Measurements from ENCODE around the gene BRINP3. TPM values are rescaled to one million over a fixed set of nuclear protein-coding genes. Genes with fewer than 3 reads are reported as not detected.
A peak's percentile ranks its signal among the peaks of the same experiment; 100 is the strongest.

Gene BRINP3
- total RNA-seq, 1 donor from 2014 or later = not detected

GRCh38 chr1:190140644-190141043 is 337.0 kb downstream of the BRINP3 start:
- no peaks in the 10 kb centered on the region for H4K20me1 ChIP-seq (ENCODE audit: insufficient read depth, low read length)
- no peak overlapping the region for H3K9ac ChIP-seq (ENCODE audit: low read length)
- H3K27me3 Mint-ChIP-seq (ENCODE audit: low read depth, unreplicated experiment) = no peaks in the 10 kb centered on the region
- H3K4me2 ChIP-seq (ENCODE audit: low read length) = no peak overlapping the region
- no peaks in the 10 kb centered on the region for H3K36me3 Mint-ChIP-seq (ENCODE audit: low read depth, unreplicated experiment)
- no peaks in the 10 kb centered on the region for H3K4me1 Mint-ChIP-seq (ENCODE audit: low read depth, unreplicated experiment)
- H3K9me3 ChIP-seq (ENCODE audit: insufficient read depth, low read depth, low read length) = no peaks in the 10 kb centered on the region
- H2AFZ ChIP-seq (ENCODE audit: low read depth, low read length) = no peak overlapping the region
- H3K27ac Mint-ChIP-seq (ENCODE audit: unreplicated experiment) = no peak overlapping the region
- H3K4me1 ChIP-seq (ENCODE audit: insufficient read depth, low read length) = no peaks in the 10 kb centered on the region
- H3K36me3 ChIP-seq (ENCODE audit: insufficient read depth, low read length) = no peaks in the 10 kb centered on the region
- no peaks in the 10 kb centered on the region for H3K9me3 Mint-ChIP-seq (ENCODE audit: unreplicated experiment)
- no peak for FAIRE-seq
- no peak overlapping the region for H3K4me3 ChIP-seq (ENCODE audit: insufficient read depth, low read depth, low read length)
- H3K27ac ChIP-seq (ENCODE audit: low read depth, low read length) = no peak overlapping the region
- no peaks in the 10 kb centered on the region for H3K27me3 ChIP-seq (ENCODE audit: insufficient read depth, low read length)
- no peak for DNase-seq (ENCODE audit: low read depth)
- TF ChIP-seq CTCF (IDR thresholded peaks at IDR 0.05; ENCODE audit: insufficient read depth, low read depth, low read length) (no peak), EZH2 (IDR thresholded peaks at IDR 0.05; ENCODE audit: insufficient read depth, low read length) (no peak)
- no peak overlapping the region for H3K4me3 Mint-ChIP-seq (ENCODE audit: unreplicated experiment)
- H3K79me2 ChIP-seq (ENCODE audit: insufficient read depth, low read length) = no peaks in the 10 kb centered on the region

GRCh38 chr1:190138702-190139101 is 339.0 kb downstream of the BRINP3 start:
- Mint-ChIP-seq H3K36me3 (ENCODE audit: low read depth, unreplicated experiment) (no peaks in the 10 kb centered on the region), H3K4me1 (ENCODE audit: low read depth, unreplicated experiment) (no peaks in the 10 kb centered on the region), H3K4me3 (ENCODE audit: unreplicated experiment) (no peak overlapping the region), H3K27ac (ENCODE audit: unreplicated experiment) (no peak overlapping the region), H3K27me3 (ENCODE audit: low read depth, unreplicated experiment) (no peaks in the 10 kb centered on the region), H3K9me3 (ENCODE audit: unreplicated experiment) (no peaks in the 10 kb centered on the region)
- H3K4me2 ChIP-seq (ENCODE audit: low read length) = no peak overlapping the region
- no peaks in the 10 kb centered on the region for H3K9me3 ChIP-seq (ENCODE audit: insufficient read depth, low read depth, low read length)
- H3K4me1 ChIP-seq (ENCODE audit: insufficient read depth, low read length) = no peaks in the 10 kb centered on the region
- H3K79me2 ChIP-seq (ENCODE audit: insufficient read depth, low read length) = no peaks in the 10 kb centered on the region
- no peaks in the 10 kb centered on the region for H3K27me3 ChIP-seq (ENCODE audit: insufficient read depth, low read length)
- H3K27ac ChIP-seq (ENCODE audit: low read depth, low read length) = no peak overlapping the region
- DNase-seq (ENCODE audit: low read depth) (no peak), FAIRE-seq (no peak)
- no peak overlapping the region for H3K9ac ChIP-seq (ENCODE audit: low read length)
- no peaks in the 10 kb centered on the region for H3K36me3 ChIP-seq (ENCODE audit: insufficient read depth, low read length)
- TF ChIP-seq CTCF (IDR thresholded peaks at IDR 0.05; ENCODE audit: insufficient read depth, low read depth, low read length) (no peak), EZH2 (IDR thresholded peaks at IDR 0.05; ENCODE audit: insufficient read depth, low read length) (no peak)
- H2AFZ ChIP-seq (ENCODE audit: low read depth, low read length) = no peak overlapping the region
- no peak overlapping the region for H3K4me3 ChIP-seq (ENCODE audit: insufficient read depth, low read depth, low read length)
- no peaks in the 10 kb centered on the region for H4K20me1 ChIP-seq (ENCODE audit: insufficient read depth, low read length)

DNA sequence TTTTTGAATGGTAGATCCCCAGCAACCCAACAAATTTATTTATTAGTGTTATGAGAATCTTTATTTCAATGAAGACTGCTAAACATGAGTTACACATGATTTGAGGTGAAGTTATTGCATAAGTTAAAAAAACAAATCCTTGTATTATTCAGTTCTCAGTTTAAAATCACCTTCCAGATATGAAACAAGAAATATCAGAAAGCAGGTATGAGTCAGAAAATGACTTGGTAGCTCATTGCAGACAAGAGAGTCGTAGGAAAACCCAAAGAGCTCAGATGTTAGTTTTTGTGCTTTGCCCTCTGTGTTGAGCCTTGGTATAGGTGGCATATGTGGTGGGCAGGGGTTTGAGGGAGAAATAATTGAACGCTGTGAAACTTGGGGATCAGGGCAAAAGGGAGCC is 339.4 kb downstream of the BRINP3 start:
- H3K27me3 ChIP-seq (ENCODE audit: insufficient read depth, low read length) = no peaks in the 10 kb centered on the region
- FAIRE-seq (no peak), DNase-seq (ENCODE audit: low read depth) (peak; percentile 2)
- no peak overlapping the region for H3K4me3 ChIP-seq (ENCODE audit: insufficient read depth, low read depth, low read length)
- H4K20me1 ChIP-seq (ENCODE audit: insufficient read depth, low read length) = no peaks in the 10 kb centered on the region
- no peak overlapping the region for H3K4me2 ChIP-seq (ENCODE audit: low read length)
- no peaks in the 10 kb centered on the region for H3K4me1 ChIP-seq (ENCODE audit: insufficient read depth, low read length)
- H3K9me3 Mint-ChIP-seq (ENCODE audit: unreplicated experiment) = no peaks in the 10 kb centered on the region
- H3K27ac ChIP-seq (ENCODE audit: low read depth, low read length) = no peak overlapping the region
- H3K9ac ChIP-seq (ENCODE audit: low read length) = no peak overlapping the region
- no peaks in the 10 kb centered on the region for H3K27me3 Mint-ChIP-seq (ENCODE audit: low read depth, unreplicated experiment)
- TF ChIP-seq CTCF (IDR thresholded peaks at IDR 0.05; ENCODE audit: insufficient read depth, low read depth, low read length) (no peak), EZH2 (IDR thresholded peaks at IDR 0.05; ENCODE audit: insufficient read depth, low read length) (no peak)
- no peak overlapping the region for H2AFZ ChIP-seq (ENCODE audit: low read depth, low read length)
- H3K4me3 Mint-ChIP-seq (ENCODE audit: unreplicated experiment) = no peak overlapping the region
- no peaks in the 10 kb centered on the region for H3K4me1 Mint-ChIP-seq (ENCODE audit: low read depth, unreplicated experiment)
- H3K36me3 ChIP-seq (ENCODE audit: insufficient read depth, low read length) = no peaks in the 10 kb centered on the region
- no peak overlapping the region for H3K27ac Mint-ChIP-seq (ENCODE audit: unreplicated experiment)
- H3K36me3 Mint-ChIP-seq (ENCODE audit: low read depth, unreplicated experiment) = no peaks in the 10 kb centered on the region
- no peaks in the 10 kb centered on the region for H3K79me2 ChIP-seq (ENCODE audit: insufficient read depth, low read length)
- no peaks in the 10 kb centered on the region for H3K9me3 ChIP-seq (ENCODE audit: insufficient read depth, low read depth, low read length)

Measured in astrocyte (in vitro differentiated cells and primary cell).